SK-N-SH (cell line): ENCODE measurements around the gene KLF15. TPM values are rescaled to one million over a fixed set of nuclear protein-coding genes. Genes with fewer than 3 reads are reported as not detected.

Experiments used
- CTCF ChIA-PET: fragments of 300-600, 350-600 bp; formaldehyde crosslinking; extraction: SDS; loops from one replicate; lab custom pipeline; 2021; lab: Yijun Ruan, JAX
- POLR2A ChIA-PET: fragments of 350-600 bp; sonication (Branson Sonifier 250); formaldehyde crosslinking; extraction: SDS; loops from one replicate; lab custom pipeline; 2020; ENCODE audit warnings: antibody characterized with exemption, inconsistent platforms; lab: Yijun Ruan, JAX
- DNase-seq: peaks from one replicate; pipeline ENCODE4 v3.0.0; 2012
- H2AFZ ChIP-seq: fragments of 200-600 bp; sonication (generic); 2 replicates; pipeline ENCODE4 v1.8.1; 2016; ENCODE audit warnings: antibody characterized with exemption, mild to moderate bottlenecking, low read depth
- H3F3A ChIP-seq: fragments of 200-600 bp; sonication (generic); replicated peaks from 2 replicates; pipeline ENCODE3; 2016; ENCODE audit warnings: antibody characterized with exemption, mild to moderate bottlenecking; ENCODE audit not compliant: insufficient read depth
- H3K27ac ChIP-seq, 2 experiments: fragments of 200-500 bp in 1 of 2; fragments of 200-600 bp in 1 of 2; sonication (Bioruptor generic) in 1 of 2; sonication (generic), shearing (Covaris generic) in 1 of 2; 2 replicates each; pipeline versions ENCODE4 v1.5.1 to v1.6.1; 2014 to 2016; ENCODE audit warnings: low read depth in 2 of 2, inconsistent platforms in 1 of 2, low read length in 1 of 2, mild to moderate bottlenecking in 1 of 2, mixed read lengths in 1 of 2
- H3K27me3 ChIP-seq: fragments of 200-600 bp; sonication (generic), shearing (Covaris generic); 2 replicates; pipeline ENCODE4 v1.6.1; 2016; ENCODE audit warnings: mixed run types; ENCODE audit not compliant: insufficient read depth
- H3K36me3 ChIP-seq, 2 experiments: fragments of 200-500 bp in 1 of 2; fragments of 200-600 bp in 1 of 2; sonication (Bioruptor generic) in 1 of 2; sonication (generic) in 1 of 2; replicated peaks in 1 of 2; 2 replicates each; pipeline versions ENCODE3 to v1.5.1; 2014 to 2016; ENCODE audit warnings: low read length in 1 of 2, mild to moderate bottlenecking in 1 of 2; ENCODE audit not compliant: insufficient read depth in 2 of 2, control insufficient read depth in 1 of 2
- H3K4me1 ChIP-seq, 2 experiments: fragments of 200-500 bp in 1 of 2; fragments of 200-600 bp in 1 of 2; sonication (Bioruptor generic) in 1 of 2; sonication (generic), shearing (Covaris generic) in 1 of 2; 2 replicates each; pipeline versions ENCODE4 v1.5.1 to v1.6.1; 2014 to 2016; ENCODE audit warnings: low read depth in 1 of 2, low read length in 1 of 2, mixed run types in 1 of 2; ENCODE audit not compliant: insufficient read depth in 2 of 2, control insufficient read depth in 1 of 2
- H3K4me2 ChIP-seq: fragments of 200-600 bp; sonication (generic), shearing (Covaris generic); 2 replicates; pipeline ENCODE4 v1.6.1; 2017; ENCODE audit warnings: mixed run types
- H3K4me3 ChIP-seq, 2 experiments: fragments of 200-500 bp in 1 of 2; fragments of 200-600 bp in 1 of 2; sonication (Bioruptor generic) in 1 of 2; sonication (generic), shearing (Covaris generic) in 1 of 2; 2 replicates each; pipeline versions ENCODE4 v1.5.1 to v1.8.1; 2014 to 2016; ENCODE audit warnings: low read depth in 2 of 2, inconsistent platforms in 1 of 2, low read length in 1 of 2, mild to moderate bottlenecking in 1 of 2, mixed read lengths in 1 of 2, moderate library complexity in 1 of 2
- H3K79me2 ChIP-seq: fragments of 200-600 bp; sonication (generic); 2 replicates; pipeline ENCODE4 v1.8.1; 2017; ENCODE audit warnings: mild to moderate bottlenecking; ENCODE audit not compliant: insufficient read depth
- H3K9ac ChIP-seq: fragments of 200-600 bp; sonication (generic); 2 replicates; pipeline ENCODE4 v1.6.1; 2017; ENCODE audit warnings: mixed run types
- H3K9me2 ChIP-seq: fragments of 200-600 bp; sonication (generic); 2 replicates; pipeline ENCODE4 v1.6.1; 2017; ENCODE audit warnings: mixed run types
- H3K9me3 ChIP-seq: fragments of 200-600 bp; sonication (generic); 2 replicates; pipeline ENCODE4 v1.6.1; 2017; ENCODE audit warnings: mixed run types, mild to moderate bottlenecking, moderate library complexity
- H4K20me1 ChIP-seq: fragments of 200-600 bp; sonication (generic); 2 replicates; pipeline ENCODE4 v1.6.1; 2017; ENCODE audit warnings: mild to moderate bottlenecking, mixed run types; ENCODE audit not compliant: insufficient read depth
- CTCF ChIP-seq: fragments of 200-600 bp; sonication (generic); IDR thresholded peaks from 2 replicates; pipeline ENCODE4 v1.6.1; 2017; ENCODE audit warnings: antibody characterized with exemption, mild to moderate bottlenecking, moderate library complexity
- ELF1 ChIP-seq: IDR thresholded peaks from 2 replicates; pipeline ENCODE4 v1.4.0; 2012
- EP300 ChIP-seq, 2 experiments: IDR thresholded peaks; 2 replicates each; pipeline versions ENCODE4 v1.4.0 to v1.6.1; 2012; ENCODE audit warnings: borderline replicate concordance in 1 of 2, low read depth in 1 of 2, low read length in 1 of 2
- FOSL2 ChIP-seq: IDR thresholded peaks from 2 replicates; pipeline ENCODE4 v1.4.0; 2012; ENCODE audit warnings: low read depth, mild to moderate bottlenecking, moderate library complexity, borderline replicate concordance
- GABPA ChIP-seq: IDR thresholded peaks from 2 replicates; pipeline ENCODE4 v1.4.0; 2012; ENCODE audit warnings: low read depth, mild to moderate bottlenecking
- GATA2 ChIP-seq: sonication (generic); formaldehyde crosslinking; IDR thresholded peaks from 2 replicates; pipeline ENCODE4 v1.5.0; 2020; ENCODE audit warnings: mild to moderate bottlenecking, missing genetic modification reagents
- MAX ChIP-seq: IDR thresholded peaks from 2 replicates; pipeline ENCODE4 v1.4.0; 2012; ENCODE audit warnings: low read depth
- MEF2A ChIP-seq: IDR thresholded peaks from 2 replicates; pipeline ENCODE4 v1.4.0; 2012; ENCODE audit warnings: low read depth, borderline replicate concordance
- NFIC ChIP-seq: IDR thresholded peaks from 2 replicates; pipeline ENCODE4 v1.4.0; 2012; ENCODE audit warnings: borderline replicate concordance
- NRF1 ChIP-seq: IDR thresholded peaks from 2 replicates; pipeline ENCODE4 v1.6.1; 2012; ENCODE audit warnings: low read depth, mild to moderate bottlenecking, low read length
- RCOR1 ChIP-seq: fragments of 150-350 bp; IDR thresholded peaks from 2 replicates; pipeline ENCODE4 v1.6.1; 2017; ENCODE audit warnings: antibody characterized with exemption, low read length
- RXRA ChIP-seq: IDR thresholded peaks from 2 replicates; pipeline ENCODE4 v1.4.0; 2012; ENCODE audit warnings: low read depth, mild to moderate bottlenecking, borderline replicate concordance
- TCF12 ChIP-seq: IDR thresholded peaks from 2 replicates; pipeline ENCODE4 v1.4.0; 2012
- TEAD4 ChIP-seq: IDR thresholded peaks from 2 replicates; pipeline ENCODE4 v1.4.0; 2012; ENCODE audit warnings: mild to moderate bottlenecking, borderline replicate concordance; ENCODE audit not compliant: insufficient read depth
- YY1 ChIP-seq: IDR thresholded peaks from 2 replicates; pipeline ENCODE4 v1.4.0; 2012; ENCODE audit warnings: low read depth, mild to moderate bottlenecking
- WGBS: methylation state at CpG from one replicate; pipeline ENCODE4 v1.1.6; 2017; ENCODE audit warnings: low lambda C conversion rate; 5-methylcytosine and 5-hydroxymethylcytosine counted together
- polyA plus RNA-seq, 3 experiments: library from polyadenylated mRNA; depleted of rRNA; stranded (reverse); fragments of >200 nt; gene quantifications; 2 replicates each; pipeline ENCODE4 v1.2.3, GENCODE V29; 2012
- TF ChIP-seq, protein P1 (sequence below): IDR thresholded peaks from 2 replicates; pipeline ENCODE4 v1.6.1; 2012; ENCODE audit warnings: mild to moderate bottlenecking, low read depth, low read length, moderate library complexity
- TF ChIP-seq, protein P2 (sequence below): IDR thresholded peaks from 2 replicates; pipeline ENCODE4 v1.4.0; 2012; ENCODE audit warnings: low read depth, borderline replicate concordance

Gene KLF15
- polyA plus RNA-seq, 1 of the 3 experiments (the other 2 are of a cell fraction), result 0.28 TPM

GRCh38 chr3:126345641-126346460, 11.4 kb downstream of the KLF15 start:
- no peak overlapping the region for H3K4me2 ChIP-seq
- no peaks in the 10 kb centered on the region for H3K27me3 ChIP-seq
- H3K9me3 ChIP-seq, result no peaks in the 10 kb centered on the region
- H3K36me3 ChIP-seq, result no peaks in the 10 kb centered on the region
- TF ChIP-seq GATA2 (CRISPR knock-in tag) (no peak), YY1 (no peak), NFIC (no peak), MAX (no peak), NRF1 (no peak), EP300 (IDR thresholded peaks at IDR 0.05; ENCODE audit: borderline replicate concordance in 1 of 2, low read depth in 1 of 2, low read length in 1 of 2) (no peak), TEAD4 (no peak), RCOR1 (no peak), TCF12 (no peak), CTCF (no peak), ELF1 (no peak), FOSL2 (no peak), MEF2A (no peak), RXRA (no peak), GABPA (no peak)
- TF ChIP-seq, protein P1, sequence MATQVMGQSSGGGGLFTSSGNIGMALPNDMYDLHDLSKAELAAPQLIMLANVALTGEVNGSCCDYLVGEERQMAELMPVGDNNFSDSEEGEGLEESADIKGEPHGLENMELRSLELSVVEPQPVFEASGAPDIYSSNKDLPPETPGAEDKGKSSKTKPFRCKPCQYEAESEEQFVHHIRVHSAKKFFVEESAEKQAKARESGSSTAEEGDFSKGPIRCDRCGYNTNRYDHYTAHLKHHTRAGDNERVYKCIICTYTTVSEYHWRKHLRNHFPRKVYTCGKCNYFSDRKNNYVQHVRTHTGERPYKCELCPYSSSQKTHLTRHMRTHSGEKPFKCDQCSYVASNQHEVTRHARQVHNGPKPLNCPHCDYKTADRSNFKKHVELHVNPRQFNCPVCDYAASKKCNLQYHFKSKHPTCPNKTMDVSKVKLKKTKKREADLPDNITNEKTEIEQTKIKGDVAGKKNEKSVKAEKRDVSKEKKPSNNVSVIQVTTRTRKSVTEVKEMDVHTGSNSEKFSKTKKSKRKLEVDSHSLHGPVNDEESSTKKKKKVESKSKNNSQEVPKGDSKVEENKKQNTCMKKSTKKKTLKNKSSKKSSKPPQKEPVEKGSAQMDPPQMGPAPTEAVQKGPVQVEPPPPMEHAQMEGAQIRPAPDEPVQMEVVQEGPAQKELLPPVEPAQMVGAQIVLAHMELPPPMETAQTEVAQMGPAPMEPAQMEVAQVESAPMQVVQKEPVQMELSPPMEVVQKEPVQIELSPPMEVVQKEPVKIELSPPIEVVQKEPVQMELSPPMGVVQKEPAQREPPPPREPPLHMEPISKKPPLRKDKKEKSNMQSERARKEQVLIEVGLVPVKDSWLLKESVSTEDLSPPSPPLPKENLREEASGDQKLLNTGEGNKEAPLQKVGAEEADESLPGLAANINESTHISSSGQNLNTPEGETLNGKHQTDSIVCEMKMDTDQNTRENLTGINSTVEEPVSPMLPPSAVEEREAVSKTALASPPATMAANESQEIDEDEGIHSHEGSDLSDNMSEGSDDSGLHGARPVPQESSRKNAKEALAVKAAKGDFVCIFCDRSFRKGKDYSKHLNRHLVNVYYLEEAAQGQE, result no peak
- TF ChIP-seq, protein P2, sequence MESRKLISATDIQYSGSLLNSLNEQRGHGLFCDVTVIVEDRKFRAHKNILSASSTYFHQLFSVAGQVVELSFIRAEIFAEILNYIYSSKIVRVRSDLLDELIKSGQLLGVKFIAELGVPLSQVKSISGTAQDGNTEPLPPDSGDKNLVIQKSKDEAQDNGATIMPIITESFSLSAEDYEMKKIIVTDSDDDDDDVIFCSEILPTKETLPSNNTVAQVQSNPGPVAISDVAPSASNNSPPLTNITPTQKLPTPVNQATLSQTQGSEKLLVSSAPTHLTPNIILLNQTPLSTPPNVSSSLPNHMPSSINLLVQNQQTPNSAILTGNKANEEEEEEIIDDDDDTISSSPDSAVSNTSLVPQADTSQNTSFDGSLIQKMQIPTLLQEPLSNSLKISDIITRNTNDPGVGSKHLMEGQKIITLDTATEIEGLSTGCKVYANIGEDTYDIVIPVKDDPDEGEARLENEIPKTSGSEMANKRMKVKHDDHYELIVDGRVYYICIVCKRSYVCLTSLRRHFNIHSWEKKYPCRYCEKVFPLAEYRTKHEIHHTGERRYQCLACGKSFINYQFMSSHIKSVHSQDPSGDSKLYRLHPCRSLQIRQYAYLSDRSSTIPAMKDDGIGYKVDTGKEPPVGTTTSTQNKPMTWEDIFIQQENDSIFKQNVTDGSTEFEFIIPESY, result no peak
- H2AFZ ChIP-seq, result no peak overlapping the region
- no peak overlapping the region for H3K4me3 ChIP-seq
- H3K4me1 ChIP-seq, result peaks cover 0 to 2% of the 10 kb centered on the region in 2 experiments; a peak in 1 of 4 replicates
- DNase-seq, result no peak
- no peaks in the 10 kb centered on the region for H3K9me2 ChIP-seq
- no peaks in the 10 kb centered on the region for H4K20me1 ChIP-seq
- H3K27ac ChIP-seq, result no peak overlapping the region
- POLR2A ChIA-PET, result no interaction called here
- no peak overlapping the region for H3K9ac ChIP-seq
- CTCF ChIA-PET, result interaction anchor here (1.1 to 1.3 kb wide), 2 partner anchors 20 to 212 kb away, joined by 3 to 4 read pairs; no protein-coding TSS in a partner anchor
- no peaks in the 10 kb centered on the region for H3F3A ChIP-seq
- no peaks in the 10 kb centered on the region for H3K79me2 ChIP-seq
- 100% methylated on average over 2 of the region's 5 CpGs for WGBS
